HEK293T (cell line): ENCODE results near the gene MICU2.

Source experiments
- CTCF ChIA-PET: fragments of 350-600 bp; formaldehyde crosslinking; extraction: SDS; loops from one replicate; lab custom pipeline; 2021; ENCODE audit warnings: antibody characterized with exemption, inconsistent platforms; lab: Yijun Ruan, JAX
- POLR2A ChIA-PET: fragments of 350-600 bp; formaldehyde crosslinking; extraction: SDS; loops from one replicate; lab custom pipeline; 2020; ENCODE audit warnings: antibody characterized with exemption, inconsistent platforms; lab: Yijun Ruan, JAX
- DNase-seq: peaks from one replicate; pipeline ENCODE4 v3.0.0; 2012; ENCODE audit warnings: mixed read lengths; ENCODE audit errors: extremely low spot score
- ARNT ChIP-seq: fragments of 450-650 bp; IDR thresholded peaks from 2 replicates; pipeline ENCODE4 v1.6.1; 2017; ENCODE audit warnings: mild to moderate bottlenecking
- BHLHE40 ChIP-seq: fragments of 450-650 bp; IDR thresholded peaks from 2 replicates; pipeline ENCODE4 v1.6.1; 2016; ENCODE audit warnings: mild to moderate bottlenecking, moderate library complexity, borderline replicate concordance
- CTBP1 ChIP-seq: fragments of 450-650 bp; IDR thresholded peaks from 2 replicates; pipeline ENCODE4 v1.6.1; 2016; ENCODE audit warnings: borderline replicate concordance
- ELF4 ChIP-seq: fragments of 450-650 bp; IDR thresholded peaks from 2 replicates; pipeline ENCODE4 v1.6.1; 2017; ENCODE audit warnings: antibody characterized with exemption
- FOXA1 ChIP-seq: fragments of 450-650 bp; IDR thresholded peaks from 2 replicates; pipeline ENCODE4 v1.6.1; 2016; ENCODE audit warnings: mild to moderate bottlenecking
- FOXK2 ChIP-seq: fragments of 450-650 bp; IDR thresholded peaks from 2 replicates; pipeline ENCODE4 v1.6.1; 2016; ENCODE audit warnings: mild to moderate bottlenecking
- FOXM1 ChIP-seq: fragments of 450-650 bp; IDR thresholded peaks from 2 replicates; pipeline ENCODE4 v1.6.1; 2017; ENCODE audit warnings: mild to moderate bottlenecking, borderline replicate concordance
- HDGF ChIP-seq: fragments of 450-650 bp; IDR thresholded peaks from 2 replicates; pipeline ENCODE4 v1.6.1; 2017; ENCODE audit warnings: antibody characterized with exemption, borderline replicate concordance
- L3MBTL2 ChIP-seq: fragments of 450-650 bp; conservative IDR thresholded peaks from 2 replicates; pipeline ENCODE4 v1.6.1; 2016; ENCODE audit warnings: mild to moderate bottlenecking
- LEF1 ChIP-seq: fragments of 450-650 bp; IDR thresholded peaks from 2 replicates; pipeline ENCODE4 v1.6.1; 2017; ENCODE audit warnings: mild to moderate bottlenecking, borderline replicate concordance
- NFRKB ChIP-seq: fragments of 450-650 bp; IDR thresholded peaks from 2 replicates; pipeline ENCODE4 v1.6.1; 2016; ENCODE audit warnings: mild to moderate bottlenecking, moderate library complexity
- PKNOX1 ChIP-seq: fragments of 450-650 bp; IDR thresholded peaks from 2 replicates; pipeline ENCODE4 v1.6.1; 2016
- SP1 ChIP-seq: fragments of 450-650 bp; IDR thresholded peaks from 2 replicates; pipeline ENCODE4 v1.6.1; 2017
- SUZ12 ChIP-seq: fragments of 450-650 bp; IDR thresholded peaks from 2 replicates; pipeline ENCODE4 v1.6.1; 2016; ENCODE audit warnings: mild to moderate bottlenecking
- TARDBP ChIP-seq: fragments of 450-650 bp; IDR thresholded peaks from 2 replicates; pipeline ENCODE4 v1.6.1; 2016
- ZNF384 ChIP-seq: fragments of 450-650 bp; IDR thresholded peaks from 2 replicates; pipeline ENCODE4 v1.6.1; 2016

Gene MICU2

GRCh38 chr13:21615427-21615826, 11.5 kb upstream of the MICU2 start:
- CTCF ChIA-PET: no interaction called here
- no peak for TF ChIP-seq CTBP1
- TF ChIP-seq SUZ12: no peak
- no peak for TF ChIP-seq FOXM1
- TF ChIP-seq HDGF: no peak
- no peak for TF ChIP-seq ELF4
- no peak for TF ChIP-seq BHLHE40
- TF ChIP-seq NFRKB: no peak
- no peak for TF ChIP-seq L3MBTL2
- no peak for TF ChIP-seq LEF1
- TF ChIP-seq PKNOX1: no peak
- TF ChIP-seq TARDBP: no peak
- no peak for TF ChIP-seq FOXA1
- no peak for TF ChIP-seq ZNF384
- DNase-seq: no peak
- POLR2A ChIA-PET: interaction anchor here (2.7 kb wide), 1 partner anchor 12 kb away, joined by 11 read pairs; the partner anchor contains the start of gene MICU2

GRCh38 chr13:21613791-21614190, 9.8 kb upstream of the MICU2 start:
- no peak for DNase-seq
- TF ChIP-seq HDGF (no peak), SUZ12 (no peak), FOXA1 (no peak), BHLHE40 (no peak), FOXM1 (no peak), PKNOX1 (no peak), TARDBP (no peak), ZNF384 (no peak), ARNT (no peak), FOXK2 (no peak), ELF4 (no peak), NFRKB (no peak), L3MBTL2 (no peak), LEF1 (no peak), CTBP1 (no peak), SP1 (no peak)
- CTCF ChIA-PET: no interaction called here
- POLR2A ChIA-PET: interaction anchor here (1.8 kb wide), 1 partner anchor 10 kb away, joined by 9 read pairs; the partner anchor contains the start of gene MICU2

- ChIA-PET CTCF (no interaction called here), POLR2A (no interaction called here)
- TF ChIP-seq ELF4 (no peak), LEF1 (no peak), HDGF (no peak), CTBP1 (no peak), FOXM1 (no peak), L3MBTL2 (no peak), SP1 (no peak), ARNT (no peak), TARDBP (no peak), NFRKB (no peak), SUZ12 (no peak), FOXA1 (no peak), BHLHE40 (no peak), ZNF384 (no peak), PKNOX1 (no peak), FOXK2 (no peak)
- DNase-seq: no peak
Observed at GRCh38 chr13:21611385-21611784, 7.4 kb upstream of the MICU2 start.

- TF ChIP-seq FOXM1 (no peak), NFRKB (no peak), L3MBTL2 (no peak), LEF1 (no peak), ZNF384 (no peak), CTBP1 (no peak), FOXK2 (no peak)
- CTCF ChIA-PET: no interaction called here
- POLR2A ChIA-PET: no interaction called here
- DNase-seq: no peak
Observed at GRCh38 chr13:21610687-21611086, 6.7 kb upstream of the MICU2 start.

- CTCF ChIA-PET: no interaction called here
- DNase-seq: no peak
- POLR2A ChIA-PET: no interaction called here
- TF ChIP-seq FOXA1 (no peak), BHLHE40 (no peak), L3MBTL2 (no peak), FOXM1 (no peak), LEF1 (no peak), ELF4 (no peak), PKNOX1 (no peak), TARDBP (no peak), NFRKB (no peak), ARNT (no peak), ZNF384 (no peak), SP1 (no peak), SUZ12 (no peak)
Observed at GRCh38 chr13:21608961-21609360, 5.0 kb upstream of the MICU2 start.
